ENCODE data around the gene WDR45B.
"Not testable (repeated sequence)": the region's sequence is repeated elsewhere in the genome, so short reads cannot be mapped to it uniquely, and the experiment has no call there.

The WDR45B gene

GRCh38 chr17:82599674-82600661 is 48.3 kb downstream of the WDR45B start:
- no peak for DNase-seq (ENCODE audit: low read depth)

- DNase-seq (ENCODE audit: low read depth) = no peak
Observed at GRCh38 chr17:82598256-82599119, 49.8 kb downstream of the WDR45B start.

GRCh38 chr17:82596837-82597672 is 51.2 kb downstream of the WDR45B start:
- DNase-seq (ENCODE audit: low read depth) = no peak

- DNase-seq (ENCODE audit: low read depth) = no peak
Observed at GRCh38 chr17:82596296-82596695, 51.9 kb downstream of the WDR45B start.

GRCh38 chr17:82595893-82596292 is 52.4 kb downstream of the WDR45B start:
- DNase-seq (ENCODE audit: low read depth) = no peak

- DNase-seq (ENCODE audit: low read depth) = no peak
Observed at GRCh38 chr17:82594571-82594970, 53.7 kb downstream of the WDR45B start.

GRCh38 chr17:82593590-82594087 is 54.6 kb downstream of the WDR45B start:
- DNase-seq (ENCODE audit: low read depth) = no peak

GRCh38 chr17:82592767-82593589 is 55.3 kb downstream of the WDR45B start:
- peak; percentile 26 for DNase-seq (ENCODE audit: low read depth)

GRCh38 chr17:82592289-82592766 is 55.9 kb downstream of the WDR45B start:
- no peak for DNase-seq (ENCODE audit: low read depth)

GRCh38 chr17:82590881-82591539 is 57.2 kb downstream of the WDR45B start:
- DNase-seq (ENCODE audit: low read depth) = no peak

- DNase-seq (ENCODE audit: low read depth) = no peak
Observed at GRCh38 chr17:82590216-82590615, 58.0 kb downstream of the WDR45B start.

GRCh38 chr17:82589851-82590180 is 58.4 kb downstream of the WDR45B start:
- DNase-seq (ENCODE audit: low read depth) = no peak

GRCh38 chr17:82588266-82589175 is 59.7 kb downstream of the WDR45B start:
- DNase-seq (ENCODE audit: low read depth) = no peak

- DNase-seq (ENCODE audit: low read depth) = no peak
Observed at GRCh38 chr17:82587234-82588086, 60.8 kb downstream of the WDR45B start.

- no peak for DNase-seq (ENCODE audit: low read depth)
Observed at GRCh38 chr17:82586576-82587233, 61.5 kb downstream of the WDR45B start.

GRCh38 chr17:82585935-82586575 is 62.2 kb downstream of the WDR45B start:
- DNase-seq (ENCODE audit: low read depth) = not testable (repeated sequence)

- DNase-seq (ENCODE audit: low read depth) = no peak
Observed at GRCh38 chr17:82583720-82584234, 64.5 kb downstream of the WDR45B start.

All from stimulated activated CD8-positive, alpha-beta memory T cell treated with anti-CD3 and anti-CD28 coated beads, Interleukin-12 subunit alpha, Interleukin-12 subunit beta, amount 100 ng/mL, for 1 hour (primary cell).